ENCODE measurements around the gene PRKD2. TPM values are rescaled to one million over a fixed set of nuclear protein-coding genes. Genes with fewer than 3 reads are reported as not detected.

The PRKD2 gene
- total and polyA plus RNA-seq, 2 of the 8 experiments (the other 6 are each of a cell fraction or from before 2014, with no cell fraction given): 24.4 to 63.8 TPM

DNA sequence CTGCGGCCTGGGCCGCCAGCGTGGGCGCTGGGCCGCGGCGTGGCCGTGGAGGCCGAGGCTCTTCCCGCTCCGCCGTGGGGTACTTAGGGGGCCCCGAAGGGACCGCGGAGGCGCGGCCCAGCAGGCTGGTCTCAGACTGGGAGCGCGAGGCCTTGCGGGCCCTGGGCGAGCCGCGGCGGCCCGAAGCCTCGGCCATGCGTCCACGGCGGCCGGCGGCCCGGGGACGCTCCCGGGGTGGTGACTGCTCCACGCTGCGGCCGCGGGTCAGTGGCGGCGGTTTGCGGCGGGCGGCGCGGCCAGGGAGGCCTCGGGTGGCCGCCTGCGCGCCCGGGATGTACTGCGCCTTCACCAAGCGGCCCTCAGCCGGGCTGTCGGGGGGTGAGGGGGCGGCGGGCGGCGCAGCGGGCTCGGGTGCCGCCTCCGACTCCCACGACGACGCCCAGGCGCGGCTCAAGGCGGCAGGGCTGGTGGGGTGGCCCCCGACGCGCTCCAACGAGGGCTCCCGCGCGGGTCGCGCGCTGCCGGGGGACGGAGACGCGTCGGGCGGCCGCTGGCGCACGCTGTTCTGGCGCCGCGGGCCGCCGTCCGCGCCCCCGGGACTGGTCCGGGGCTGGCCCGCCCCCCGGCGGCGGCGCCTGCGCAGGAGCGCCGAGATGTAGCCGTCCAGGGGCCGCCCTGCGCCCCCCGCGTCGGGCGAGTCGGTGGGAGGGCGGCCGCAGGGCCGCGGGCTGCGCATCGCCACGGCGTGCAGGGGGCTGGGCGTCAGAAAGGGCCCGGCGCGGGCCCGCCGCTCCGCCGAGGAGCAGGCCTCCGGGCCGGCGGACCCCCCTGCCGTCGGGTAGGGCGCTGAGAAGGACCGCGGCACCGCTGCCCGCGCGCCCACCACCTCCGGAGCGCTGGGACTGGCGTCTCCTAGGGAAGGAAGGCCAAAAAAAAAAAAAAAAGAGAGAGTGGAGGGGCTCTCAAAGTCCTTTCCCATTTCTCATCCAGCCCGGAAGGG is 67.7 kb downstream of the PRKD2 start (continued):
- TF ChIP-seq RBBP5 (IDR thresholded peaks at IDR 0.05; ENCODE audit: borderline replicate concordance, low read depth, low read length): no peak; the same call in 1 of the 2 replicates
- TF ChIP-seq KDM4A (IDR thresholded peaks at IDR 0.05; ENCODE audit: low read depth, low read length, severe bottlenecking): peak; percentile 86
- TF ChIP-seq POU5F1 (IDR thresholded peaks at IDR 0.05; ENCODE audit: low read depth, low read length): no peak
- TF ChIP-seq SIX5 (IDR thresholded peaks at IDR 0.05; ENCODE audit: low read depth, low read length): no peak
- TF ChIP-seq YY1 (IDR thresholded peaks at IDR 0.05; ENCODE audit: low read depth, low read length): no peak
- TF ChIP-seq TAF7 (optimal IDR thresholded peaks at IDR 0.05; ENCODE audit: borderline replicate concordance, low read depth, low read length): no peak
- TF ChIP-seq KDM1A (IDR thresholded peaks at IDR 0.05; ENCODE audit: borderline replicate concordance, low read length): no peak
- no peak for TF ChIP-seq CBX5 (IDR thresholded peaks at IDR 0.05; ENCODE audit: low read depth, low read length)
- TF ChIP-seq, protein P1, sequence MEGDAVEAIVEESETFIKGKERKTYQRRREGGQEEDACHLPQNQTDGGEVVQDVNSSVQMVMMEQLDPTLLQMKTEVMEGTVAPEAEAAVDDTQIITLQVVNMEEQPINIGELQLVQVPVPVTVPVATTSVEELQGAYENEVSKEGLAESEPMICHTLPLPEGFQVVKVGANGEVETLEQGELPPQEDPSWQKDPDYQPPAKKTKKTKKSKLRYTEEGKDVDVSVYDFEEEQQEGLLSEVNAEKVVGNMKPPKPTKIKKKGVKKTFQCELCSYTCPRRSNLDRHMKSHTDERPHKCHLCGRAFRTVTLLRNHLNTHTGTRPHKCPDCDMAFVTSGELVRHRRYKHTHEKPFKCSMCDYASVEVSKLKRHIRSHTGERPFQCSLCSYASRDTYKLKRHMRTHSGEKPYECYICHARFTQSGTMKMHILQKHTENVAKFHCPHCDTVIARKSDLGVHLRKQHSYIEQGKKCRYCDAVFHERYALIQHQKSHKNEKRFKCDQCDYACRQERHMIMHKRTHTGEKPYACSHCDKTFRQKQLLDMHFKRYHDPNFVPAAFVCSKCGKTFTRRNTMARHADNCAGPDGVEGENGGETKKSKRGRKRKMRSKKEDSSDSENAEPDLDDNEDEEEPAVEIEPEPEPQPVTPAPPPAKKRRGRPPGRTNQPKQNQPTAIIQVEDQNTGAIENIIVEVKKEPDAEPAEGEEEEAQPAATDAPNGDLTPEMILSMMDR (IDR thresholded peaks at IDR 0.05; ENCODE audit: control extremely low read depth in 1 of 3, insufficient read depth in 1 of 3, low read depth in 1 of 3, low read length in 3 of 3): no peak
- TF ChIP-seq RNF2 (IDR thresholded peaks at IDR 0.05; ENCODE audit: borderline replicate concordance, low read depth, low read length, missing control alignments, poor library complexity, severe bottlenecking): no peak
- TF ChIP-seq POLR2AphosphoS5 (IDR thresholded peaks at IDR 0.05; ENCODE audit: low read depth, low read length): no peak
- no peak for TF ChIP-seq RXRA (IDR thresholded peaks at IDR 0.05; ENCODE audit: insufficient read depth, low read depth, low read length)
- TF ChIP-seq BCL11A (IDR thresholded peaks at IDR 0.05; ENCODE audit: low read depth in 2 of 2, low read length in 2 of 2): no peak
- TF ChIP-seq, protein P2, sequence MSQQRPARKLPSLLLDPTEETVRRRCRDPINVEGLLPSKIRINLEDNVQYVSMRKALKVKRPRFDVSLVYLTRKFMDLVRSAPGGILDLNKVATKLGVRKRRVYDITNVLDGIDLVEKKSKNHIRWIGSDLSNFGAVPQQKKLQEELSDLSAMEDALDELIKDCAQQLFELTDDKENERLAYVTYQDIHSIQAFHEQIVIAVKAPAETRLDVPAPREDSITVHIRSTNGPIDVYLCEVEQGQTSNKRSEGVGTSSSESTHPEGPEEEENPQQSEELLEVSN (IDR thresholded peaks at IDR 0.05): no peak
- peak; percentile 45 for TF ChIP-seq SUZ12 (IDR thresholded peaks at IDR 0.05; ENCODE audit: low read length)
- no peak for TF ChIP-seq SRF (IDR thresholded peaks at IDR 0.05; ENCODE audit: low read depth, low read length)
- TF ChIP-seq EZH2 (IDR thresholded peaks at IDR 0.05; ENCODE audit: low read depth, low read length, severe bottlenecking): peak; percentile 35
- TF ChIP-seq TCF12 (IDR thresholded peaks at IDR 0.05; ENCODE audit: low read depth, low read length): no peak
- no peak for TF ChIP-seq ZNF274 (IDR thresholded peaks at IDR 0.05; ENCODE audit: borderline replicate concordance, extremely low read depth, low read length)
- TF ChIP-seq NRF1 (IDR thresholded peaks at IDR 0.05; ENCODE audit: low read depth, low read length): peak; percentile 33

Data from H1 (cell line).